HepG2 (cell line): ENCODE data around the gene DAD1. TPM values are rescaled to one million over a fixed set of nuclear protein-coding genes. Genes with fewer than 3 reads are reported as not detected.

Experiments used
- ATAC-seq: fragments of 200-7000 bp; cut with Tn5 transposase; 3 replicates; pipeline ENCODE4 v1.9.1; 2020; ENCODE audit warnings: mild to moderate bottlenecking, moderate library complexity
- BruUV-seq: library from RNA; stranded (reverse); fragments of 400-500 nt; replicated peaks from 2 replicates; lab custom pipeline; 2021; lab: Mats Ljungman, UMichigan
- CTCF ChIA-PET: fragments of 300-600 bp; formaldehyde crosslinking; extraction: SDS; loops from one replicate; lab custom pipeline; 2021; ENCODE audit warnings: low total read pairs, inconsistent platforms, low intra/inter-chr PET ratio; lab: Yijun Ruan, JAX
- POLR2A ChIA-PET: fragments of 350-600 bp; sonication (Branson Sonifier 250); formaldehyde crosslinking; loops from one replicate; lab custom pipeline; 2020; ENCODE audit warnings: antibody characterized with exemption, inconsistent platforms; lab: Yijun Ruan, JAX
- DNase-seq: peaks from one replicate; pipeline ENCODE4 v3.0.0-alpha.2; 2015; ENCODE audit warnings: low spot score
- FAIRE-seq: peaks from 3 replicates; lab custom pipeline; 2011; peaks lifted over from hg19 to GRCh38; lab: Jason Lieb, UNC
- H2AFZ ChIP-seq: one replicate; pipeline ENCODE4 v1.6.1; 2011; ENCODE audit warnings: low read length, inconsistent platforms
- H3K27ac ChIP-seq: fragments of 300-600 bp; 3 replicates; pipeline ENCODE4 v1.8.0; 2011; ENCODE audit warnings: mixed run types, mild to moderate bottlenecking, mixed read lengths, low read length, inconsistent platforms; ENCODE audit not compliant: insufficient read depth; ENCODE audit errors: extremely low read length
- H3K27me3 ChIP-seq, 2 experiments: fragments of 200-600 bp in 1 of 2; 2 replicates in 1 of 2; 3 replicates in 1 of 2; pipeline versions ENCODE4 v1.6.0 to v1.8.0; 2011; ENCODE audit warnings: low read length in 2 of 2, mild to moderate bottlenecking in 2 of 2, moderate library complexity in 2 of 2, inconsistent platforms in 1 of 2; ENCODE audit not compliant: insufficient read depth in 2 of 2, control insufficient read depth in 1 of 2
- H3K36me3 ChIP-seq, 2 experiments: fragments of 200-600 bp in 1 of 2; replicated peaks in 1 of 2; 2 replicates in 1 of 2; 3 replicates in 1 of 2; pipeline versions ENCODE4 v1.5.1 to v1.8.0; 2011; ENCODE audit warnings: low read length in 2 of 2, inconsistent platforms in 1 of 2; ENCODE audit not compliant: insufficient read depth in 2 of 2, control insufficient read depth in 1 of 2
- H3K4me1 ChIP-seq: 2 replicates; pipeline ENCODE4 v1.5.1; 2012; ENCODE audit warnings: low read length, inconsistent platforms; ENCODE audit not compliant: insufficient read depth
- H3K4me2 ChIP-seq: 2 replicates; pipeline ENCODE4 v1.6.0; 2011; ENCODE audit warnings: low read depth, low read length, inconsistent platforms
- H3K4me3 ChIP-seq, 3 experiments: fragments of 200-600 bp in 1 of 3; sonication (generic), shearing (Covaris generic) in 1 of 3; replicated peaks in 1 of 3; 2 replicates each; pipeline ENCODE4 v1.5.1; 2011 to 2016; ENCODE audit warnings: low read length in 3 of 3, inconsistent platforms in 2 of 3, low read depth in 2 of 3, mild to moderate bottlenecking in 2 of 3, control low read depth in 1 of 3, mixed read lengths in 1 of 3; ENCODE audit not compliant: insufficient read depth in 1 of 3
- H3K79me2 ChIP-seq: one replicate; pipeline ENCODE4 v1.6.1; 2011; ENCODE audit warnings: low read length, inconsistent platforms; ENCODE audit not compliant: insufficient read depth
- H3K9ac ChIP-seq: 2 replicates; pipeline ENCODE4 v1.6.0; 2011; ENCODE audit warnings: mild to moderate bottlenecking, low read depth, low read length, inconsistent platforms; ENCODE audit not compliant: insufficient read depth
- H3K9me3 ChIP-seq: 2 replicates; pipeline ENCODE4 v1.5.1; 2012; ENCODE audit warnings: mild to moderate bottlenecking, low read length
- H4K20me1 ChIP-seq: 2 replicates; pipeline ENCODE4 v1.6.0; 2011; ENCODE audit warnings: inconsistent platforms, mild to moderate bottlenecking, low read length, moderate library complexity; ENCODE audit not compliant: insufficient read depth
- CBX1 ChIP-seq: IDR thresholded peaks from one replicate; pipeline ENCODE4 v1.6.1; 2016; ENCODE audit warnings: antibody characterized with exemption, low read depth
- NCOA2 ChIP-seq: sonication (generic); formaldehyde crosslinking; IDR thresholded peaks from 2 replicates; pipeline ENCODE4 v1.8.0; 2022; ENCODE audit warnings: inconsistent platforms
- PATZ1 ChIP-seq: sonication (generic); formaldehyde crosslinking; IDR thresholded peaks from 2 replicates; pipeline ENCODE4 v1.4.0; 2020; ENCODE audit warnings: missing genetic modification reagents
- POLR2A ChIP-seq, 2 experiments: IDR thresholded peaks; 2 replicates each; pipeline ENCODE4 v1.6.1; 2011; ENCODE audit warnings: low read depth in 2 of 2, low read length in 2 of 2, mild to moderate bottlenecking in 1 of 2, moderate library complexity in 1 of 2; ENCODE audit not compliant: insufficient read depth in 1 of 2
- RAD21 ChIP-seq: fragments of 450-650 bp; formaldehyde crosslinking; IDR thresholded peaks from 2 replicates; pipeline ENCODE4 v1.5.0; 2020; ENCODE audit warnings: mild to moderate bottlenecking
- ZNF205 ChIP-seq: IDR thresholded peaks from 2 replicates; pipeline ENCODE4 v1.6.1; 2018; ENCODE audit warnings: missing biosample characterization, missing genetic modification reagents
- ZNF235 ChIP-seq: sonication (generic); formaldehyde crosslinking; IDR thresholded peaks from 2 replicates; pipeline ENCODE4 v1.8.1; 2023; ENCODE audit warnings: mild to moderate bottlenecking, missing genetic modification reagents, borderline replicate concordance
- ZNF280B ChIP-seq: sonication (generic); formaldehyde crosslinking; IDR thresholded peaks from 2 replicates; pipeline ENCODE4 v1.5.0; 2020; ENCODE audit warnings: missing genetic modification reagents, mild to moderate bottlenecking, borderline replicate concordance
- ZSCAN29 ChIP-seq: sonication (generic); formaldehyde crosslinking; conservative IDR thresholded peaks from 2 replicates; pipeline ENCODE4 v1.4.0; 2020; ENCODE audit warnings: mild to moderate bottlenecking, missing genetic modification reagents
- ZSCAN9 ChIP-seq: IDR thresholded peaks from 2 replicates; pipeline ENCODE4 v1.6.1; 2016; ENCODE audit warnings: borderline replicate concordance
- WGBS: methylation state at CpG from one replicate; pipeline ENCODE4 v1.1.6; 2017; ENCODE audit warnings: low lambda C conversion rate; 5-methylcytosine and 5-hydroxymethylcytosine counted together
- in situ Hi-C: cut with HindIII; loops from 2 replicates; pipeline ENCODE4 v1.10.0; 2017; ENCODE audit warnings: low pct_unique_long_range_greater_than_20kb; ENCODE audit not compliant: extremely low pct_ligation_motif_present
- intact Hi-C: fragments of 100-400 bp; cut with micrococcal nuclease; formaldehyde crosslinking; loops from one replicate; pipeline ENCODE4 v1.10.0; 2022; ENCODE audit not compliant: unreplicated experiment
- polyA plus RNA-seq, 8 experiments: library from polyadenylated mRNA; depleted of rRNA in 3 of 8; stranded (reverse) in 7 of 8; unstranded in 1 of 8; fragments of >200 nt; fragmentation: Illumina TruSeq in 4 of 8; extraction: Trizol in 4 of 8; gene quantifications; 2 replicates each; pipeline versions ENCODE4 v1.2.1 to v1.2.3, GENCODE V29; 2011 to 2016; ENCODE audit warnings: low read depth in 4 of 8, missing spikeins in 1 of 8, mixed read lengths in 1 of 8; ENCODE audit not compliant: insufficient read depth in 1 of 8
- total RNA-seq, 5 experiments: library from RNA; depleted of rRNA; stranded (reverse); fragments of >200 nt; fragmentation: Illumina TruSeq; extraction: Trizol; gene quantifications; 2 replicates each; pipeline ENCODE4 v1.2.3, GENCODE V29; 2016; ENCODE audit warnings: low read depth in 1 of 5
- TF ChIP-seq, protein P1 (sequence below): sonication (generic); formaldehyde crosslinking; IDR thresholded peaks from 2 replicates; pipeline ENCODE4 v1.4.0; 2020; ENCODE audit warnings: mild to moderate bottlenecking, missing genetic modification reagents
- TF ChIP-seq, protein P2 (sequence below): sonication (generic); formaldehyde crosslinking; IDR thresholded peaks from 2 replicates; pipeline ENCODE4 v1.4.0; 2020; ENCODE audit warnings: missing genetic modification reagents

Gene DAD1
- total and polyA plus RNA-seq, 2 of the 13 experiments (the other 11 are each of a cell fraction or from before 2014, with no cell fraction given) = 558 to 626 TPM

GRCh38 chr14:22579881-22580280 lies 9.1 kb downstream of the DAD1 start:
- in situ Hi-C loops = loop anchor here (25.0 kb wide), 1 partner anchor 1532 kb away; the partner anchor contains the start of genes DCAF11 and NRL
- 91% methylated on average over 3 of the region's 3 CpGs for WGBS
- peak; percentile 19; the same call in 2 of the 3 replicates for ATAC-seq
- Histone ChIP-seq H3K27ac (no peak overlapping the region), H3K4me3 (no peak overlapping the region), H3K27me3 (no peaks in the 10 kb centered on the region), H3K4me2 (no peak overlapping the region), H3K4me1 (peaks cover 18% of the 10 kb centered on the region), H3K79me2 (peaks cover 59% of the 10 kb centered on the region), H3K9ac (no peak overlapping the region), H3K36me3 (peaks cover 8 to 16% of the 10 kb centered on the region in 2 experiments), H4K20me1 (peaks cover 3% of the 10 kb centered on the region), H2AFZ (no peak overlapping the region), H3K9me3 (no peaks in the 10 kb centered on the region)
- CTCF ChIA-PET = no interaction called here
- no TSS peak for BruUV-seq
- POLR2A ChIA-PET = interaction anchor here (3.5 kb wide), 1 partner anchor 10 kb away, joined by 18 read pairs; no protein-coding TSS in a partner anchor
- intact Hi-C loops = loop anchor here (10.0 kb wide), 1 partner anchor 1865 kb away; the partner anchor contains the start of gene SDR39U1
- DNase-seq = no peak
- FAIRE-seq = no peak
- TF ChIP-seq NCOA2 (CRISPR knock-in tag) (no peak), ZSCAN9 (no peak), CBX1 (no peak), ZSCAN29 (no peak), RAD21 (CRISPR knock-in tag) (no peak), ZNF235 (no peak), ZNF280B (peak; percentile 52; the same call in 1 of the 2 replicates), ZNF205 (CRISPR knock-in tag) (no peak), PATZ1 (peak; percentile 37; the same call in 1 of the 2 replicates), POLR2A (IDR thresholded peaks at IDR 0.05; ENCODE audit: insufficient read depth in 1 of 2, low read depth in 2 of 2, low read length in 2 of 2) (no peak)
- TF ChIP-seq, protein P1, sequence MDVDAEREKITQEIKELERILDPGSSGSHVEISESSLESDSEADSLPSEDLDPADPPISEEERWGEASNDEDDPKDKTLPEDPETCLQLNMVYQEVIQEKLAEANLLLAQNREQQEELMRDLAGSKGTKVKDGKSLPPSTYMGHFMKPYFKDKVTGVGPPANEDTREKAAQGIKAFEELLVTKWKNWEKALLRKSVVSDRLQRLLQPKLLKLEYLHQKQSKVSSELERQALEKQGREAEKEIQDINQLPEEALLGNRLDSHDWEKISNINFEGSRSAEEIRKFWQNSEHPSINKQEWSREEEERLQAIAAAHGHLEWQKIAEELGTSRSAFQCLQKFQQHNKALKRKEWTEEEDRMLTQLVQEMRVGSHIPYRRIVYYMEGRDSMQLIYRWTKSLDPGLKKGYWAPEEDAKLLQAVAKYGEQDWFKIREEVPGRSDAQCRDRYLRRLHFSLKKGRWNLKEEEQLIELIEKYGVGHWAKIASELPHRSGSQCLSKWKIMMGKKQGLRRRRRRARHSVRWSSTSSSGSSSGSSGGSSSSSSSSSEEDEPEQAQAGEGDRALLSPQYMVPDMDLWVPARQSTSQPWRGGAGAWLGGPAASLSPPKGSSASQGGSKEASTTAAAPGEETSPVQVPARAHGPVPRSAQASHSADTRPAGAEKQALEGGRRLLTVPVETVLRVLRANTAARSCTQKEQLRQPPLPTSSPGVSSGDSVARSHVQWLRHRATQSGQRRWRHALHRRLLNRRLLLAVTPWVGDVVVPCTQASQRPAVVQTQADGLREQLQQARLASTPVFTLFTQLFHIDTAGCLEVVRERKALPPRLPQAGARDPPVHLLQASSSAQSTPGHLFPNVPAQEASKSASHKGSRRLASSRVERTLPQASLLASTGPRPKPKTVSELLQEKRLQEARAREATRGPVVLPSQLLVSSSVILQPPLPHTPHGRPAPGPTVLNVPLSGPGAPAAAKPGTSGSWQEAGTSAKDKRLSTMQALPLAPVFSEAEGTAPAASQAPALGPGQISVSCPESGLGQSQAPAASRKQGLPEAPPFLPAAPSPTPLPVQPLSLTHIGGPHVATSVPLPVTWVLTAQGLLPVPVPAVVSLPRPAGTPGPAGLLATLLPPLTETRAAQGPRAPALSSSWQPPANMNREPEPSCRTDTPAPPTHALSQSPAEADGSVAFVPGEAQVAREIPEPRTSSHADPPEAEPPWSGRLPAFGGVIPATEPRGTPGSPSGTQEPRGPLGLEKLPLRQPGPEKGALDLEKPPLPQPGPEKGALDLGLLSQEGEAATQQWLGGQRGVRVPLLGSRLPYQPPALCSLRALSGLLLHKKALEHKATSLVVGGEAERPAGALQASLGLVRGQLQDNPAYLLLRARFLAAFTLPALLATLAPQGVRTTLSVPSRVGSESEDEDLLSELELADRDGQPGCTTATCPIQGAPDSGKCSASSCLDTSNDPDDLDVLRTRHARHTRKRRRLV = no peak
- TF ChIP-seq, protein P2, sequence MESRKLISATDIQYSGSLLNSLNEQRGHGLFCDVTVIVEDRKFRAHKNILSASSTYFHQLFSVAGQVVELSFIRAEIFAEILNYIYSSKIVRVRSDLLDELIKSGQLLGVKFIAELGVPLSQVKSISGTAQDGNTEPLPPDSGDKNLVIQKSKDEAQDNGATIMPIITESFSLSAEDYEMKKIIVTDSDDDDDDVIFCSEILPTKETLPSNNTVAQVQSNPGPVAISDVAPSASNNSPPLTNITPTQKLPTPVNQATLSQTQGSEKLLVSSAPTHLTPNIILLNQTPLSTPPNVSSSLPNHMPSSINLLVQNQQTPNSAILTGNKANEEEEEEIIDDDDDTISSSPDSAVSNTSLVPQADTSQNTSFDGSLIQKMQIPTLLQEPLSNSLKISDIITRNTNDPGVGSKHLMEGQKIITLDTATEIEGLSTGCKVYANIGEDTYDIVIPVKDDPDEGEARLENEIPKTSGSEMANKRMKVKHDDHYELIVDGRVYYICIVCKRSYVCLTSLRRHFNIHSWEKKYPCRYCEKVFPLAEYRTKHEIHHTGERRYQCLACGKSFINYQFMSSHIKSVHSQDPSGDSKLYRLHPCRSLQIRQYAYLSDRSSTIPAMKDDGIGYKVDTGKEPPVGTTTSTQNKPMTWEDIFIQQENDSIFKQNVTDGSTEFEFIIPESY = 0 out of 2 replicates have a peak, but pooled peaks have one; percentile 13
